LHCN-M2 (cell line): ENCODE data around the gene SELENOV. TPM values are rescaled to one million over a fixed set of nuclear protein-coding genes. Genes with fewer than 3 reads are reported as not detected.
"Not testable (repeated sequence)": the region's sequence is repeated elsewhere in the genome, so short reads cannot be mapped to it uniquely, and the experiment has no call there.

Source experiments
- DNase-seq: peaks from one replicate; pipeline ENCODE4 v3.0.0-alpha.2; 2012; ENCODE audit warnings: low read depth
- polyA plus RNA-seq: library from polyadenylated mRNA; unstranded; fragments of >200 nt; gene quantifications from one replicate; pipeline ENCODE4 v1.2.1, GENCODE V29; 2012; ENCODE audit warnings: missing spikeins
- total RNA-seq: library from RNA; depleted of rRNA; stranded (reverse); fragments of >200 nt; gene quantifications from 2 replicates; pipeline ENCODE4 v1.2.3, GENCODE V29; 2014; rRNA removed

The SELENOV gene
- total RNA-seq, result not detected in 2 replicates
- not detected for polyA plus RNA-seq

- DNase-seq, result no peak
These were observed at the start of gene SELENOV for GRCh38 chr19:39514840-39515550. SELENOV (plus strand) TSS chr19:39515139; CDS start chr19:39515213, 74 bp downstream.

GRCh38 chr19:39465956-39466747 lies 48.8 kb upstream of the SELENOV start:
- no peak for DNase-seq

GRCh38 chr19:39467941-39468340 lies 47.0 kb upstream of the SELENOV start:
- DNase-seq, result no peak

GRCh38 chr19:39469036-39469435 lies 45.9 kb upstream of the SELENOV start:
- no peak for DNase-seq

GRCh38 chr19:39469567-39469966 lies 45.4 kb upstream of the SELENOV start:
- DNase-seq, result no peak

- DNase-seq, result no peak
These were observed 44.1 kb upstream of the SELENOV start for GRCh38 chr19:39470724-39471339.

GRCh38 chr19:39471756-39472536 lies 43.0 kb upstream of the SELENOV start:
- DNase-seq, result no peak

GRCh38 chr19:39472746-39473442 lies 42.0 kb upstream of the SELENOV start:
- no peak for DNase-seq

GRCh38 chr19:39473443-39473960 lies 41.4 kb upstream of the SELENOV start:
- DNase-seq, result no peak

GRCh38 chr19:39474139-39474620 lies 40.8 kb upstream of the SELENOV start:
- no peak for DNase-seq

- no peak for DNase-seq
These were observed 39.2 kb upstream of the SELENOV start for GRCh38 chr19:39475748-39476147.

- DNase-seq, result not testable (repeated sequence)
These were observed 35.6 kb upstream of the SELENOV start for GRCh38 chr19:39479319-39479801.

GRCh38 chr19:39479916-39480315 lies 35.0 kb upstream of the SELENOV start:
- no peak for DNase-seq

- peak; percentile 91 for DNase-seq
These were observed 34.4 kb upstream of the SELENOV start, which contains the start of gene TIMM50 for GRCh38 chr19:39480337-39481228. TIMM50 (plus strand) TSS chr19:39480838; CDS start chr19:39480854, 16 bp downstream.

- peak; percentile 6 for DNase-seq
These were observed 33.8 kb upstream of the SELENOV start for GRCh38 chr19:39481229-39481545.

- DNase-seq, result no peak
These were observed 33.3 kb upstream of the SELENOV start for GRCh38 chr19:39481676-39482075.

GRCh38 chr19:39483141-39483540 lies 31.8 kb upstream of the SELENOV start:
- DNase-seq, result no peak

GRCh38 chr19:39489756-39490155 lies 25.2 kb upstream of the SELENOV start:
- no peak for DNase-seq

GRCh38 chr19:39492225-39492624 lies 22.7 kb upstream of the SELENOV start:
- no peak for DNase-seq
